GM18870 (cell line): ENCODE data around the gene RAD50.
"Not testable (repeated sequence)": the region's sequence is repeated elsewhere in the genome, so short reads cannot be mapped to it uniquely, and the experiment has no call there.

Source experiments
- ATAC-seq: cut with Tn5 transposase; IDR thresholded peaks from one replicate; pipeline ENCODE4 v1.9.1; 2021; ENCODE audit warnings: moderate library complexity; ENCODE audit not compliant: unreplicated experiment

Gene RAD50

GRCh38 chr5:132556763-132557477 lies at the start of gene RAD50:
Gene RAD50 (plus strand): TSS chr5:132556977. CDS start chr5:132557325, 348 bp downstream.
- peak; percentile 86 for ATAC-seq

- ATAC-seq, result no peak
Observed at GRCh38 chr5:132510076-132510475, 46.7 kb upstream of the RAD50 start.

GRCh38 chr5:132513618-132514336 lies 43.0 kb upstream of the RAD50 start:
- not testable (repeated sequence) for ATAC-seq

- ATAC-seq, result not testable (repeated sequence)
Observed at GRCh38 chr5:132522067-132522466, 34.7 kb upstream of the RAD50 start.

- not testable (repeated sequence) for ATAC-seq
Observed at GRCh38 chr5:132524877-132525276, 31.9 kb upstream of the RAD50 start.

GRCh38 chr5:132525299-132525724 lies 31.5 kb upstream of the RAD50 start:
- peak; percentile 77 for ATAC-seq

GRCh38 chr5:132526290-132526973 lies 30.3 kb upstream of the RAD50 start:
- no peak for ATAC-seq

- ATAC-seq, result no peak
Observed at GRCh38 chr5:132526974-132527564, 29.7 kb upstream of the RAD50 start.

- ATAC-seq, result no peak
Observed at GRCh38 chr5:132528021-132528420, 28.8 kb upstream of the RAD50 start.

- ATAC-seq, result no peak
Observed at GRCh38 chr5:132528866-132529634, 27.7 kb upstream of the RAD50 start.

- ATAC-seq, result no peak
Observed at GRCh38 chr5:132530946-132531345, 25.8 kb upstream of the RAD50 start.

- no peak for ATAC-seq
Observed at GRCh38 chr5:132539716-132540115, 17.1 kb upstream of the RAD50 start.

GRCh38 chr5:132540149-132540548 lies 16.6 kb upstream of the RAD50 start:
- ATAC-seq, result no peak

- no peak for ATAC-seq
Observed at GRCh38 chr5:132540764-132541163, 16.0 kb upstream of the RAD50 start.

- ATAC-seq, result no peak
Observed at GRCh38 chr5:132543472-132544201, 13.1 kb upstream of the RAD50 start, which contains the start of gene IL5. Gene IL5 (minus strand): TSS chr5:132543522. CDS start chr5:132543478, 44 bp downstream.

GRCh38 chr5:132546108-132546507 lies 10.7 kb upstream of the RAD50 start:
- ATAC-seq, result no peak

- ATAC-seq, result no peak
Observed at GRCh38 chr5:132547269-132547668, 9.5 kb upstream of the RAD50 start.

- not testable (repeated sequence) for ATAC-seq
Observed at GRCh38 chr5:132548834-132549233, 7.9 kb upstream of the RAD50 start.

GRCh38 chr5:132549576-132549975 lies 7.2 kb upstream of the RAD50 start:
- no peak for ATAC-seq
